K562 (cell line): ENCODE results near the gene DZIP3. TPM values are rescaled to one million over a fixed set of nuclear protein-coding genes. Genes with fewer than 3 reads are reported as not detected.
A peak's percentile ranks its signal among the peaks of the same experiment; 100 is the strongest.

ENCODE experiments used
- BMI1 ChIP-seq: fragments of 150-350 bp; IDR thresholded peaks from 2 replicates; pipeline ENCODE4 v1.6.1; 2014; ENCODE audit warnings: low read length
- BRD4 ChIP-seq: fragments of 200-600 bp; sonication (generic); IDR thresholded peaks from 2 replicates; pipeline ENCODE4 v1.6.1; 2017; ENCODE audit warnings: inconsistent platforms
- BRF1 ChIP-seq: IDR thresholded peaks from 3 replicates; pipeline ENCODE4 v1.6.1; 2011; ENCODE audit warnings: borderline replicate concordance, mild to moderate bottlenecking; ENCODE audit not compliant: insufficient read length; ENCODE audit errors: extremely low read depth
- CREM ChIP-seq: IDR thresholded peaks from 2 replicates; pipeline ENCODE4 v1.6.1; 2014; ENCODE audit warnings: antibody characterized with exemption, low read depth
- CXXC5 ChIP-seq: fragments of 250-450 bp; sonication (Bioruptor Pico); IDR thresholded peaks from 2 replicates; pipeline ENCODE4 v1.8.0; 2022; ENCODE audit warnings: inconsistent platforms, mild to moderate bottlenecking, moderate library complexity
- E2F1 ChIP-seq: sonication (generic); formaldehyde crosslinking; IDR thresholded peaks from 2 replicates; pipeline ENCODE4 v1.8.1; 2023; ENCODE audit warnings: mild to moderate bottlenecking, missing genetic modification reagents, moderate library complexity
- GTF2B ChIP-seq: IDR thresholded peaks from 2 replicates; pipeline ENCODE4 v1.6.1; 2011; ENCODE audit not compliant: insufficient read length; ENCODE audit errors: extremely low read depth
- GTF2E2 ChIP-seq: fragments of 200-800 bp; sonication (Bioruptor generic); IDR thresholded peaks from 2 replicates; pipeline ENCODE4 v1.6.1; 2016; ENCODE audit warnings: missing genetic modification characterization, missing compliant biosample characterization
- ILK ChIP-seq: fragments of 450-650 bp; IDR thresholded peaks from 2 replicates; pipeline ENCODE4 v1.6.1; 2016; ENCODE audit warnings: missing genetic modification characterization, low read depth, mild to moderate bottlenecking, missing compliant biosample characterization, moderate library complexity, borderline replicate concordance
- MITF ChIP-seq: IDR thresholded peaks from 2 replicates; pipeline ENCODE4 v1.6.1; 2014; ENCODE audit warnings: antibody characterized with exemption
- MYC ChIP-seq, 2 experiments: fragments of 250-450 bp in 1 of 2; sonication (Bioruptor Pico) in 1 of 2; IDR thresholded peaks; 2 replicates each; pipeline versions ENCODE4 v1.5.1 to v1.6.1; 2012 to 2021; ENCODE audit warnings: low read depth in 2 of 2, borderline replicate concordance in 1 of 2, improper control_type of control experiment in 1 of 2, low read length in 1 of 2, mild to moderate bottlenecking in 1 of 2, moderate library complexity in 1 of 2
- POLR3G ChIP-seq: IDR thresholded peaks from 2 replicates; pipeline ENCODE4 v1.6.1; 2011; ENCODE audit not compliant: insufficient read length, insufficient replicate concordance; ENCODE audit errors: extremely low read depth
- SMARCE1 ChIP-seq: fragments of 450-650 bp; IDR thresholded peaks from 2 replicates; pipeline ENCODE4 v1.7.1; 2016; ENCODE audit warnings: mild to moderate bottlenecking
- ZNF184 ChIP-seq: sonication (generic); formaldehyde crosslinking; IDR thresholded peaks from 2 replicates; pipeline ENCODE4 v1.5.0; 2020; ENCODE audit warnings: missing genetic modification reagents
- ZNF263 ChIP-seq: sonication (generic); formaldehyde crosslinking; IDR thresholded peaks from 2 replicates; pipeline ENCODE4 v1.8.0; 2022; ENCODE audit warnings: mild to moderate bottlenecking, missing genetic modification reagents, borderline replicate concordance
- ZNF717 ChIP-seq: fragments of 250-450 bp; sonication (Bioruptor Pico); IDR thresholded peaks from 2 replicates; pipeline ENCODE4 v1.5.0; 2021
- polyA plus RNA-seq, 8 experiments: library from polyadenylated mRNA; depleted of rRNA in 4 of 8; stranded (reverse) in 5 of 8; unstranded in 3 of 8; fragments of >200 nt; fragmentation: Nextera tagmentation in 2 of 8; fragmentation: Illumina TruSeq in 1 of 8; extraction: Ambion mirVana in 2 of 8; extraction: Trizol in 1 of 8; gene quantifications; 2 replicates each; pipeline versions ENCODE4 v1.2.1 to v1.2.3, GENCODE V29; 2011 to 2014; ENCODE audit warnings: inconsistent platforms in 1 of 8, missing spikeins in 1 of 8
- total RNA-seq, 7 experiments: library from RNA; depleted of rRNA in 6 of 7; stranded (reverse); fragments of >200 nt in 6 of 7; fragmentation: Illumina TruSeq in 2 of 7; extraction: Trizol in 2 of 7; gene quantifications; 2 replicates each; pipeline versions ENCODE4 v1.2.1 to v1.2.3, GENCODE V29; 2011 to 2021; ENCODE audit warnings: low replicate concordance in 1 of 7
- TF ChIP-seq, protein P1 (sequence below): fragments of 450-650 bp; IDR thresholded peaks from 2 replicates; pipeline ENCODE4 v1.6.1; 2017; ENCODE audit warnings: antibody characterized with exemption, mild to moderate bottlenecking
- TF ChIP-seq, protein P2 (sequence below): fragments of 450-650 bp; IDR thresholded peaks from 2 replicates; pipeline ENCODE4 v1.6.1; 2016

DZIP3 gene
- total and polyA plus RNA-seq, 9 of the 15 experiments (the other 6 are each of a cell fraction or from before 2014, with no cell fraction given) = 3.5 to 9.7 (median 5.7) TPM

- TF ChIP-seq GTF2B = no peak
- no peak for TF ChIP-seq BRD4
- no peak for TF ChIP-seq BRF1
- TF ChIP-seq, protein P1, sequence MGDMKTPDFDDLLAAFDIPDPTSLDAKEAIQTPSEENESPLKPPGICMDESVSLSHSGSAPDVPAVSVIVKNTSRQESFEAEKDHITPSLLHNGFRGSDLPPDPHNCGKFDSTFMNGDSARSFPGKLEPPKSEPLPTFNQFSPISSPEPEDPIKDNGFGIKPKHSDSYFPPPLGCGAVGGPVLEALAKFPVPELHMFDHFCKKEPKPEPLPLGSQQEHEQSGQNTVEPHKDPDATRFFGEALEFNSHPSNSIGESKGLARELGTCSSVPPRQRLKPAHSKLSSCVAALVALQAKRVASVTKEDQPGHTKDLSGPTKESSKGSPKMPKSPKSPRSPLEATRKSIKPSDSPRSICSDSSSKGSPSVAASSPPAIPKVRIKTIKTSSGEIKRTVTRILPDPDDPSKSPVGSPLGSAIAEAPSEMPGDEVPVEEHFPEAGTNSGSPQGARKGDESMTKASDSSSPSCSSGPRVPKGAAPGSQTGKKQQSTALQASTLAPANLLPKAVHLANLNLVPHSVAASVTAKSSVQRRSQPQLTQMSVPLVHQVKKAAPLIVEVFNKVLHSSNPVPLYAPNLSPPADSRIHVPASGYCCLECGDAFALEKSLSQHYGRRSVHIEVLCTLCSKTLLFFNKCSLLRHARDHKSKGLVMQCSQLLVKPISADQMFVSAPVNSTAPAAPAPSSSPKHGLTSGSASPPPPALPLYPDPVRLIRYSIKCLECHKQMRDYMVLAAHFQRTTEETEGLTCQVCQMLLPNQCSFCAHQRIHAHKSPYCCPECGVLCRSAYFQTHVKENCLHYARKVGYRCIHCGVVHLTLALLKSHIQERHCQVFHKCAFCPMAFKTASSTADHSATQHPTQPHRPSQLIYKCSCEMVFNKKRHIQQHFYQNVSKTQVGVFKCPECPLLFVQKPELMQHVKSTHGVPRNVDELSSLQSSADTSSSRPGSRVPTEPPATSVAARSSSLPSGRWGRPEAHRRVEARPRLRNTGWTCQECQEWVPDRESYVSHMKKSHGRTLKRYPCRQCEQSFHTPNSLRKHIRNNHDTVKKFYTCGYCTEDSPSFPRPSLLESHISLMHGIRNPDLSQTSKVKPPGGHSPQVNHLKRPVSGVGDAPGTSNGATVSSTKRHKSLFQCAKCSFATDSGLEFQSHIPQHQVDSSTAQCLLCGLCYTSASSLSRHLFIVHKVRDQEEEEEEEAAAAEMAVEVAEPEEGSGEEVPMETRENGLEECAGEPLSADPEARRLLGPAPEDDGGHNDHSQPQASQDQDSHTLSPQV = no peak
- TF ChIP-seq ZNF717 = no peak
- peak; percentile 74 for TF ChIP-seq MYC (IDR thresholded peaks at IDR 0.05; ENCODE audit: low read depth, low read length)
- TF ChIP-seq MYC (CRISPR knock-in tag; IDR thresholded peaks at IDR 0.05; ENCODE audit: borderline replicate concordance, low read depth) = no peak
- no peak for TF ChIP-seq CREM
- TF ChIP-seq GTF2E2 (tag) = 0 out of 2 replicates have a peak, but pooled peaks have one; percentile 23
- TF ChIP-seq ZNF184 = no peak
- TF ChIP-seq ZNF263 = no peak
- TF ChIP-seq, protein P2, sequence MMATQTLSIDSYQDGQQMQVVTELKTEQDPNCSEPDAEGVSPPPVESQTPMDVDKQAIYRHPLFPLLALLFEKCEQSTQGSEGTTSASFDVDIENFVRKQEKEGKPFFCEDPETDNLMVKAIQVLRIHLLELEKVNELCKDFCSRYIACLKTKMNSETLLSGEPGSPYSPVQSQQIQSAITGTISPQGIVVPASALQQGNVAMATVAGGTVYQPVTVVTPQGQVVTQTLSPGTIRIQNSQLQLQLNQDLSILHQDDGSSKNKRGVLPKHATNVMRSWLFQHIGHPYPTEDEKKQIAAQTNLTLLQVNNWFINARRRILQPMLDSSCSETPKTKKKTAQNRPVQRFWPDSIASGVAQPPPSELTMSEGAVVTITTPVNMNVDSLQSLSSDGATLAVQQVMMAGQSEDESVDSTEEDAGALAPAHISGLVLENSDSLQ = peak; percentile 87
- 0 out of 2 replicates have a peak, but pooled peaks have one; percentile 30 for TF ChIP-seq SMARCE1
- TF ChIP-seq BMI1 = no peak
- peak; percentile 43; the same call in 1 of the 2 replicates for TF ChIP-seq CXXC5 (CRISPR knock-in tag)
- TF ChIP-seq POLR3G = no peak
- no peak for TF ChIP-seq E2F1 (CRISPR knock-in tag)
- no peak for TF ChIP-seq ILK (tag)
- TF ChIP-seq MITF = no peak
These were observed at the start of gene DZIP3, which contains the start of gene CIP2A (continued) for GRCh38 chr3:108589081-108589997.
